ENCODE data around the gene CCL28. TPM values are rescaled to one million over a fixed set of nuclear protein-coding genes. Genes with fewer than 3 reads are reported as not detected.
"Not testable (repeated sequence)": the region's sequence is repeated elsewhere in the genome, so short reads cannot be mapped to it uniquely, and the experiment has no call there.

CCL28 gene
- 100 to 1,000 TPM in 2 of 4 donors, 10 to 100 TPM in 2; 17.1 to 115 (median 86.4) TPM for total RNA-seq

- peaks cover 0 to 21% (median 8%) of the 10 kb centered on the region in 4 donors for H3K4me1 ChIP-seq
Observed at GRCh38 chr5:43412156-43412555, at the start of gene CCL28. Gene CCL28, minus strand, starts transcription at chr5:43412391. Its CDS starts 75 bp downstream, at chr5:43412316.

GRCh38 chr5:43461066-43461465 lies 48.9 kb upstream of the CCL28 start:
- TF ChIP-seq POLR2A (IDR thresholded peaks at IDR 0.05) (no peak), POLR2AphosphoS5 (IDR thresholded peaks at IDR 0.05) (no peak), EP300 (IDR thresholded peaks at IDR 0.05; ENCODE audit: low read depth) (no peak)
- intact Hi-C loops (cut with DNase I; ENCODE audit: low total_unique reads) (no loop called here), in situ Hi-C loops (cut with MboI; ENCODE audit: low pct_ligation_motif_present in 1 of 4, low pct_unique_long_range_greater_than_20kb in 1 of 4, low sequenced_read_pairs in 3 of 4) (no loop called here)
- Histone ChIP-seq H3K4me3 (no peak overlapping the region), H3K4me1 (no peaks in the 10 kb centered on the region), H3K27ac (no peak overlapping the region), H3K9me3 (peaks cover 0 to 9% of the 10 kb centered on the region in 2 donors), H3K36me3 (peaks cover 0 to 1% (median 0%) of the 10 kb centered on the region in 4 donors), H3K27me3 (no peaks in the 10 kb centered on the region)
- 100% methylated on average over 1 of the region's 1 CpG; no CpG with 5 or more reads in 1 of the 2 donors for WGBS, 2 donors (ENCODE audit: low coverage in 1 of 2)
- DNase-seq = no peak

More at GRCh38 chr5:43412156-43412555, at the start of gene CCL28:
- Histone ChIP-seq H3K4me3 (peak within 1 kb of the TSS in 3 of 4 donors; percentile 18 to 36 (median 26)), H3K36me3 (no peaks in the 10 kb centered on the region), H3K9me3 (no peaks in the 10 kb centered on the region), H3K27me3 (no peaks in the 10 kb centered on the region), H3K27ac (peak within 1 kb of the TSS; percentile 81 to 84 (median 83))
- TF ChIP-seq POLR2AphosphoS5 (IDR thresholded peaks at IDR 0.05) (peak; percentile 64 to 98 (median 90)), EP300 (IDR thresholded peaks at IDR 0.05; ENCODE audit: low read depth) (no peak), POLR2A (IDR thresholded peaks at IDR 0.05) (peak; percentile 88), CTCF (IDR thresholded peaks at IDR 0.05) (no peak)
- intact Hi-C loops (cut with DNase I; ENCODE audit: low total_unique reads) (no loop called here), in situ Hi-C loops (cut with MboI; ENCODE audit: low pct_ligation_motif_present in 1 of 4, low pct_unique_long_range_greater_than_20kb in 1 of 4, low sequenced_read_pairs in 3 of 4) (no loop called here)
- peak; percentile 86 for DNase-seq
- 0 to 63% methylated on average over 1 to 6 of the region's 6 CpGs for WGBS, 2 donors (ENCODE audit: low coverage in 1 of 2)

DNA sequence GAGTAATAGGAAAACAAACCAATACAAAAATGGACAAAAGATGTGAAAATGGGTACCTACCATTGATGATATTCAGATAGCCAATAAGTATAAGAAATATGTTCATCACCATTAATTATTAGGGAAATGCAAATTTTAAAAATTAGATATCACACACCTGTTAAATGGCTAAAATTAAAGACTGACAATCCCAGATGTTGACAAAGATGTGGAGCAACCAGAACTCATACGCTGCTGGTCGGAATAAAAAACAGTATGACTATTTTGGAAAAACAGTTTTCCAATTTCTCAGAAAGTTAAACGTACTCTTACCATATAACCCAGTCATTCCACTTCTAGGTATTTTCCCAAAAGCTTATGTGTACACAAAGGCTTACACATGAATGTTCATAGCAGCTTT lies 44.4 kb upstream of the CCL28 start:
- Histone ChIP-seq H3K27ac (no peak overlapping the region), H3K27me3 (no peaks in the 10 kb centered on the region), H3K4me1 (no peaks in the 10 kb centered on the region), H3K36me3 (no peaks in the 10 kb centered on the region), H3K9me3 (peaks cover 0 to 7% of the 10 kb centered on the region in 2 donors), H3K4me3 (no peak overlapping the region)
- 93 to 96% methylated on average over 3 of the region's 3 CpGs for WGBS, 2 donors (ENCODE audit: low coverage in 1 of 2)
- in situ Hi-C loops (cut with MboI; ENCODE audit: low pct_ligation_motif_present in 1 of 4, low pct_unique_long_range_greater_than_20kb in 1 of 4, low sequenced_read_pairs in 3 of 4) (no loop called here), intact Hi-C loops (cut with DNase I; ENCODE audit: low total_unique reads) (no loop called here)
- TF ChIP-seq CTCF (IDR thresholded peaks at IDR 0.05) (no peak), POLR2A (IDR thresholded peaks at IDR 0.05) (no peak), POLR2AphosphoS5 (IDR thresholded peaks at IDR 0.05) (no peak), EP300 (IDR thresholded peaks at IDR 0.05; ENCODE audit: low read depth) (no peak)
- DNase-seq = no peak

- H3K4me1 ChIP-seq; in situ Hi-C loops (cut with MboI; ENCODE audit: low pct_ligation_motif_present in 1 of 4, low pct_unique_long_range_greater_than_20kb in 1 of 4, low sequenced_read_pairs in 3 of 4); H3K27me3 ChIP-seq; H3K27ac ChIP-seq; intact Hi-C loops (cut with DNase I; ENCODE audit: low total_unique reads); H3K9me3 ChIP-seq; DNase-seq; H3K4me3 ChIP-seq: not testable (repeated sequence)
- H3K36me3 ChIP-seq = peaks cover 0 to 10% (median 0%) of the 10 kb centered on the region in 4 donors
Observed at GRCh38 chr5:43441575-43441974, 29.4 kb upstream of the CCL28 start.

DNA sequence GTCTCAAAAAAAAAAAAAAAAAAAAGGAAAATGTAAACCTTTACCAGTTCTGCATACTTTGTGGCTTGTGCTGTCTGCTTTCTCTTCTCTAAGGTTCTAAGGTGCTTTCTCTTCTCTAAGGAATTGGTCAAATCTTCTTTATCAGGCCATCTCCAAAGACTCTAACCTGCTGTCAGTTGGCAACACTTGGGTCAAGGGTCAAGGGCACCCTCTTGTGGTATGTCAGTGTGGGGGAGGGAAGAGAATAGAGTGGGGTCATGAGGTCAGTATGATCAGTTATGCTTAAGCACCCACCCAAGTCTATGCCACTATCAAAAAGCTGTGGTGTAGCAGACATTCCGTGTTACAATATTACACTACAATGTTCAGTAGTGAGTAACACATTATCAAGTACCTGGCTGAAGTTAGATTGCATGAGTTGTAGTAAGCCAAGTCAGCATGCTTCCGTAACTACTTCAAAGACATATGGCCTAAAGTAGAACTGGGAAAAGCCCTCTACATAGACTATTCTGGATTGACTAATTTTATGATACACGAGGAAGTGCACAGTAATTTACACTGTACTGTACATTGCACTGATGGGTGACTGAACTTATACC lies 25.0 kb upstream of the CCL28 start:
- Histone ChIP-seq H3K9me3 (no peaks in the 10 kb centered on the region), H3K4me3 (no peak overlapping the region), H3K36me3 (no peaks in the 10 kb centered on the region), H3K27ac (no peak overlapping the region), H3K4me1 (peaks cover 4 to 17% (median 8%) of the 10 kb centered on the region in 4 donors), H3K27me3 (no peaks in the 10 kb centered on the region)
- no peak for TF ChIP-seq POLR2AphosphoS5 (IDR thresholded peaks at IDR 0.05)
- TF ChIP-seq EP300 (IDR thresholded peaks at IDR 0.05; ENCODE audit: low read depth) = no peak
- no peak for TF ChIP-seq CTCF (IDR thresholded peaks at IDR 0.05)
- no peak for TF ChIP-seq POLR2A (IDR thresholded peaks at IDR 0.05)
- intact Hi-C loops (cut with DNase I; ENCODE audit: low total_unique reads) = no loop called here
- in situ Hi-C loops (cut with MboI; ENCODE audit: low pct_ligation_motif_present in 1 of 4, low pct_unique_long_range_greater_than_20kb in 1 of 4, low sequenced_read_pairs in 3 of 4) = no loop called here
- 91 to 100% methylated on average over 1 to 3 of the region's 3 CpGs for WGBS, 2 donors (ENCODE audit: low coverage in 1 of 2)
- no peak for DNase-seq

Data from transverse colon (tissue), 4 donors.